BJ (cell line): ENCODE data around the gene LRRC25. TPM values are rescaled to one million over a fixed set of nuclear protein-coding genes. Genes with fewer than 3 reads are reported as not detected.
A peak's percentile ranks its signal among the peaks of the same experiment; 100 is the strongest.
"Not testable (repeated sequence)": the region's sequence is repeated elsewhere in the genome, so short reads cannot be mapped to it uniquely, and the experiment has no call there.

Source experiments
- CTCF ChIA-PET: fragments of 350-600 bp; formaldehyde crosslinking; extraction: SDS; loops from one replicate; lab custom pipeline; 2021; ENCODE audit warnings: antibody characterized with exemption, inconsistent platforms; lab: Yijun Ruan, JAX
- POLR2A ChIA-PET: fragments of 300-600 bp; sonication (Branson Sonifier 250); formaldehyde crosslinking; extraction: SDS; loops from one replicate; lab custom pipeline; 2021; ENCODE audit warnings: antibody characterized with exemption; lab: Charles Lee
- DNase-seq: peaks from one replicate; pipeline ENCODE4 v3.0.0-alpha.2; 2011; ENCODE audit warnings: low read depth
- H3K27me3 ChIP-seq: 2 replicates; pipeline ENCODE4 v1.6.0; 2011; ENCODE audit warnings: low read length; ENCODE audit not compliant: control insufficient read depth, insufficient read depth
- H3K36me3 ChIP-seq: 2 replicates; pipeline ENCODE4 v1.5.1; 2011; ENCODE audit warnings: low read length; ENCODE audit not compliant: control insufficient read depth, insufficient read depth
- H3K4me3 ChIP-seq: 2 replicates; pipeline ENCODE4 v1.5.1; 2011; ENCODE audit warnings: low read depth, mild to moderate bottlenecking, control low read depth, low read length
- CTCF ChIP-seq: IDR thresholded peaks from 2 replicates; pipeline ENCODE4 v1.5.1; 2011; ENCODE audit warnings: low read depth, mild to moderate bottlenecking, control low read depth, inconsistent platforms, low read length, moderate library complexity; ENCODE audit not compliant: insufficient read depth
- polyA plus RNA-seq: library from polyadenylated mRNA; depleted of rRNA; stranded (reverse); fragments of >200 nt; gene quantifications from 2 replicates; pipeline ENCODE4 v1.2.3, GENCODE V29; 2011

Gene LRRC25
- polyA plus RNA-seq, 1 experiment: 0.06 TPM

- no peak for TF ChIP-seq CTCF
- CTCF ChIA-PET: interaction anchor here (0.7 to 12.0 kb wide), 8 partner anchors 11 to 209 kb away, joined by 3 to 126 read pairs (median 18); partner anchors contain the start of genes GDF15 and RAB3A
- no peak for DNase-seq
- H3K36me3 ChIP-seq: no peaks in the 10 kb centered on the region
- H3K4me3 ChIP-seq: no peak overlapping the region
- POLR2A ChIA-PET: no interaction called here
- no peaks in the 10 kb centered on the region for H3K27me3 ChIP-seq
These were observed 15.3 kb upstream of the LRRC25 start for GRCh38 chr19:18412610-18413239.

GRCh38 chr19:18408053-18408476 lies 10.6 kb upstream of the LRRC25 start:
- Histone ChIP-seq H3K4me3 (no peak overlapping the region), H3K36me3 (no peaks in the 10 kb centered on the region), H3K27me3 (no peaks in the 10 kb centered on the region)
- ChIA-PET POLR2A (no interaction called here), CTCF (interaction anchor here (1.3 to 1.4 kb wide), 2 partner anchors 18 to 59 kb away, joined by 3 to 4 read pairs; no protein-coding TSS in a partner anchor)
- TF ChIP-seq CTCF: peak; percentile 56
- DNase-seq: no peak

GRCh38 chr19:18406749-18407148 lies 9.3 kb upstream of the LRRC25 start:
- Histone ChIP-seq H3K4me3 (no peak overlapping the region), H3K27me3 (no peaks in the 10 kb centered on the region), H3K36me3 (no peaks in the 10 kb centered on the region)
- POLR2A ChIA-PET: no interaction called here
- no peak for TF ChIP-seq CTCF
- CTCF ChIA-PET: interaction anchor here (1.0 to 2.2 kb wide), 6 partner anchors 17 to 79 kb away, joined by 3 to 11 read pairs (median 4); partner anchors contain the start of gene GDF15
- no peak for DNase-seq

- H3K4me3 ChIP-seq, H3K27me3 ChIP-seq, DNase-seq, POLR2A ChIA-PET, H3K36me3 ChIP-seq: not testable (repeated sequence)
- CTCF ChIA-PET: interaction anchor here (0.9 to 2.4 kb wide), 6 partner anchors 10 to 78 kb away, joined by 3 to 11 read pairs (median 4); partner anchors contain the start of gene GDF15
These were observed 8.3 kb upstream of the LRRC25 start for GRCh38 chr19:18405754-18406153.

- POLR2A ChIA-PET, H3K36me3 ChIP-seq, H3K27me3 ChIP-seq, DNase-seq, H3K4me3 ChIP-seq: not testable (repeated sequence)
- CTCF ChIA-PET: interaction anchor here (0.7 to 6.6 kb wide), 4 partner anchors 10 to 125 kb away, joined by 3 to 68 read pairs (median 12); partner anchors contain the start of gene GDF15
These were observed 5.2 kb upstream of the LRRC25 start for GRCh38 chr19:18402455-18403248.

GRCh38 chr19:18401580-18402112 lies 4.2 kb upstream of the LRRC25 start:
- TF ChIP-seq CTCF: peak; percentile 73
- no peak overlapping the region for H3K4me3 ChIP-seq
- no peak for DNase-seq
- no peaks in the 10 kb centered on the region for H3K27me3 ChIP-seq
- no peaks in the 10 kb centered on the region for H3K36me3 ChIP-seq
- ChIA-PET POLR2A (no interaction called here), CTCF (interaction anchor here (0.6 to 6.6 kb wide), 12 partner anchors 11 to 122 kb away, joined by 3 to 68 read pairs (median 4); partner anchors contain the start of genes GDF15 and SSBP4)
